Liver (tissue), 9 donors: ENCODE measurements around the gene USHBP1. TPM values are rescaled to one million over a fixed set of nuclear protein-coding genes. Genes with fewer than 3 reads are reported as not detected.

Experiments used
- DNase-seq: peaks from one replicate; pipeline ENCODE4 v3.0.0-alpha.2; 2017; ENCODE audit warnings: low spot score
- H3K27ac ChIP-seq, 2 donors: one replicate each; pipeline ENCODE4 v1.7.0; 2013; ENCODE audit warnings: inconsistent platforms in 2 of 2, low read length in 2 of 2, control low read depth in 1 of 2, low read depth in 1 of 2, mild to moderate bottlenecking in 1 of 2
- H3K27me3 ChIP-seq, 4 donors: one replicate each; pipeline versions ENCODE4 v1.6.1 to v1.7.0; 2013; ENCODE audit warnings: low read length in 3 of 4, inconsistent platforms in 1 of 4, mild to moderate bottlenecking in 1 of 4, moderate library complexity in 1 of 4; ENCODE audit not compliant: control insufficient read depth in 4 of 4, insufficient read depth in 4 of 4
- H3K36me3 ChIP-seq, 4 donors: one replicate each; pipeline versions ENCODE4 v1.6.1 to v1.7.0; 2013; ENCODE audit warnings: low read length in 3 of 4, mild to moderate bottlenecking in 3 of 4, low read depth in 1 of 4, moderate library complexity in 1 of 4; ENCODE audit not compliant: control insufficient read depth in 4 of 4, insufficient read depth in 3 of 4
- H3K4me1 ChIP-seq, 4 donors: one replicate each; pipeline versions ENCODE4 v1.6.1 to v1.7.0; 2013; ENCODE audit warnings: low read length in 3 of 4, mild to moderate bottlenecking in 3 of 4, moderate library complexity in 1 of 4; ENCODE audit not compliant: control insufficient read depth in 4 of 4, insufficient read depth in 4 of 4
- H3K4me3 ChIP-seq, 3 donors: one replicate each; pipeline versions ENCODE4 v1.6.1 to v1.7.0; 2013; ENCODE audit warnings: low read length in 3 of 3, control low read depth in 1 of 3, low read depth in 1 of 3, mild to moderate bottlenecking in 1 of 3
- H3K9ac ChIP-seq, 2 donors: one replicate each; pipeline ENCODE4 v1.7.0; 2013; ENCODE audit warnings: low read length in 2 of 2, mild to moderate bottlenecking in 2 of 2, moderate library complexity in 2 of 2, control low read depth in 1 of 2, low read depth in 1 of 2
- H3K9me3 ChIP-seq, 4 donors: one replicate each; pipeline versions ENCODE4 v1.6.1 to v1.7.0; 2013; ENCODE audit warnings: low read length in 3 of 4; ENCODE audit not compliant: control insufficient read depth in 4 of 4
- EGR1 ChIP-seq, 2 donors: IDR thresholded peaks; 2 replicates each; pipeline ENCODE4 v1.6.1; 2016 to 2018; ENCODE audit warnings: antibody characterized with exemption in 2 of 2, low read depth in 2 of 2
- FOXA1 ChIP-seq: IDR thresholded peaks from 2 replicates; pipeline ENCODE4 v1.6.1; 2016; ENCODE audit warnings: antibody characterized with exemption
- FOXA2 ChIP-seq: IDR thresholded peaks from 2 replicates; pipeline ENCODE4 v1.6.1; 2016; ENCODE audit warnings: antibody characterized with exemption
- GABPA ChIP-seq, 2 donors: IDR thresholded peaks in 1 of 2; conservative IDR thresholded peaks in 1 of 2; 2 replicates each; pipeline ENCODE4 v1.6.1; 2016; ENCODE audit warnings: antibody characterized with exemption in 2 of 2, mild to moderate bottlenecking in 1 of 2, moderate library complexity in 1 of 2
- HNF4A ChIP-seq, 2 donors: conservative IDR thresholded peaks; 2 replicates each; pipeline ENCODE4 v1.6.1; 2016; ENCODE audit warnings: antibody characterized with exemption in 2 of 2, mild to moderate bottlenecking in 2 of 2
- HNF4G ChIP-seq: IDR thresholded peaks from 2 replicates; pipeline ENCODE4 v1.6.1; 2016; ENCODE audit warnings: antibody characterized with exemption
- JUND ChIP-seq, 2 donors: IDR thresholded peaks; 2 replicates each; pipeline ENCODE4 v1.6.1; 2016; ENCODE audit warnings: antibody characterized with exemption in 2 of 2
- MAX ChIP-seq: IDR thresholded peaks from 2 replicates; pipeline ENCODE4 v1.6.1; 2016; ENCODE audit warnings: antibody characterized with exemption
- NR2F2 ChIP-seq: IDR thresholded peaks from 2 replicates; pipeline ENCODE4 v1.6.1; 2016; ENCODE audit warnings: antibody characterized with exemption
- RAD21 ChIP-seq, 2 donors: IDR thresholded peaks; 2 replicates each; pipeline ENCODE4 v1.6.1; 2016; ENCODE audit warnings: antibody characterized with exemption in 2 of 2, mild to moderate bottlenecking in 2 of 2
- REST ChIP-seq: IDR thresholded peaks from 2 replicates; pipeline ENCODE4 v1.6.1; 2016; ENCODE audit warnings: antibody characterized with exemption, mild to moderate bottlenecking
- RXRA ChIP-seq, 2 donors: IDR thresholded peaks; 2 replicates each; pipeline ENCODE4 v1.6.1; 2017 to 2018; ENCODE audit warnings: antibody characterized with exemption in 2 of 2, mild to moderate bottlenecking in 1 of 2
- SP1 ChIP-seq: IDR thresholded peaks from 2 replicates; pipeline ENCODE4 v1.6.1; 2018; ENCODE audit warnings: antibody characterized with exemption, mild to moderate bottlenecking
- TAF1 ChIP-seq: conservative IDR thresholded peaks from 2 replicates; pipeline ENCODE4 v1.6.1; 2016; ENCODE audit warnings: antibody characterized with exemption, mild to moderate bottlenecking
- YY1 ChIP-seq: IDR thresholded peaks from 2 replicates; pipeline ENCODE4 v1.6.1; 2016; ENCODE audit warnings: antibody characterized with exemption, mild to moderate bottlenecking
- ZBTB33 ChIP-seq: IDR thresholded peaks from 2 replicates; pipeline ENCODE4 v1.6.1; 2016; ENCODE audit warnings: antibody characterized with exemption
- WGBS: extraction: QIAGEN DNeasy Blood & Tissue Kit; methylation state at CpG from one replicate; pipeline ENCODE4 v1.1.7; 2013; 5-methylcytosine and 5-hydroxymethylcytosine counted together
- polyA plus RNA-seq, 2 donors: library from polyadenylated mRNA; stranded (reverse) in 1 of 2; unstranded in 1 of 2; fragments of 200-250 nt in 1 of 2; fragments of >200 nt in 1 of 2; fragmentation: Nextera tagmentation in 1 of 2; extraction: Ambion mirVana in 1 of 2; gene quantifications; one replicate each; pipeline versions ENCODE4 v1.2.1 to v1.2.3, GENCODE V29; 2013 to 2015
- total RNA-seq, 2 donors: library from RNA; depleted of rRNA; stranded (reverse); fragments of >200 nt; gene quantifications; one replicate each; pipeline ENCODE4 v1.2.3, GENCODE V29; 2014
- TF ChIP-seq, protein P1 (sequence below): fragments of 150-350 bp; IDR thresholded peaks from 2 replicates; pipeline ENCODE4 v1.5.1; 2017; ENCODE audit warnings: improper control_type of control experiment, low read depth, low read length; ENCODE audit not compliant: missing input control
- TF ChIP-seq, protein P2 (sequence below): IDR thresholded peaks from 2 replicates; pipeline ENCODE4 v1.6.1; 2016; ENCODE audit warnings: antibody characterized with exemption
- donor health status: healthy.
- donor health status: healthy.
- donor health status: healthy.
- donor health status: healthy.
- donor health status: healthy.

The USHBP1 gene
- total and polyA plus RNA-seq, 4 donors: 1.2 to 2.6 (median 1.9) TPM

GRCh38 chr19:17266975-17267788, 2.6 kb upstream of the USHBP1 start, which contains the start of gene BABAM1:
Gene BABAM1 (plus strand): TSS chr19:17267443. CDS start chr19:17268807, 1,364 bp downstream.
- H3K9me3 ChIP-seq: no peaks in the 10 kb centered on the region
- no peaks in the 10 kb centered on the region for H3K27me3 ChIP-seq
- DNase-seq: peak; percentile 93

More at GRCh38 chr19:17266975-17267788, 2.6 kb upstream of the USHBP1 start, which contains the start of gene BABAM1:
- no peak for TF ChIP-seq HNF4G
- TF ChIP-seq YY1: peak; percentile 99
- no peak for TF ChIP-seq TAF1
- no peak for TF ChIP-seq ZBTB33
- TF ChIP-seq, protein P1, sequence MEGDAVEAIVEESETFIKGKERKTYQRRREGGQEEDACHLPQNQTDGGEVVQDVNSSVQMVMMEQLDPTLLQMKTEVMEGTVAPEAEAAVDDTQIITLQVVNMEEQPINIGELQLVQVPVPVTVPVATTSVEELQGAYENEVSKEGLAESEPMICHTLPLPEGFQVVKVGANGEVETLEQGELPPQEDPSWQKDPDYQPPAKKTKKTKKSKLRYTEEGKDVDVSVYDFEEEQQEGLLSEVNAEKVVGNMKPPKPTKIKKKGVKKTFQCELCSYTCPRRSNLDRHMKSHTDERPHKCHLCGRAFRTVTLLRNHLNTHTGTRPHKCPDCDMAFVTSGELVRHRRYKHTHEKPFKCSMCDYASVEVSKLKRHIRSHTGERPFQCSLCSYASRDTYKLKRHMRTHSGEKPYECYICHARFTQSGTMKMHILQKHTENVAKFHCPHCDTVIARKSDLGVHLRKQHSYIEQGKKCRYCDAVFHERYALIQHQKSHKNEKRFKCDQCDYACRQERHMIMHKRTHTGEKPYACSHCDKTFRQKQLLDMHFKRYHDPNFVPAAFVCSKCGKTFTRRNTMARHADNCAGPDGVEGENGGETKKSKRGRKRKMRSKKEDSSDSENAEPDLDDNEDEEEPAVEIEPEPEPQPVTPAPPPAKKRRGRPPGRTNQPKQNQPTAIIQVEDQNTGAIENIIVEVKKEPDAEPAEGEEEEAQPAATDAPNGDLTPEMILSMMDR: no peak
- no peak for TF ChIP-seq EGR1 (IDR thresholded peaks at IDR 0.05; ENCODE audit: low read depth in 2 of 2)
- TF ChIP-seq, protein P2, sequence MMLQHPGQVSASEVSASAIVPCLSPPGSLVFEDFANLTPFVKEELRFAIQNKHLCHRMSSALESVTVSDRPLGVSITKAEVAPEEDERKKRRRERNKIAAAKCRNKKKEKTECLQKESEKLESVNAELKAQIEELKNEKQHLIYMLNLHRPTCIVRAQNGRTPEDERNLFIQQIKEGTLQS: peak; percentile 27
- no peak for TF ChIP-seq FOXA2
- peak; percentile 28 to 37 for TF ChIP-seq RXRA (IDR thresholded peaks at IDR 0.05)
- TF ChIP-seq FOXA1: no peak
- TF ChIP-seq MAX: peak; percentile 51
- TF ChIP-seq GABPA (IDR thresholded peaks at IDR 0.05 in 1 of 2, conservative IDR thresholded peaks at IDR 0.05 in 1 of 2): peak; percentile 83 to 96
- peak; percentile 50 for TF ChIP-seq REST
- TF ChIP-seq RAD21 (IDR thresholded peaks at IDR 0.05): peak in 1 of 2 donors; percentile 5
- TF ChIP-seq NR2F2: peak; percentile 39
- peak; percentile 14 to 17 for TF ChIP-seq HNF4A (conservative IDR thresholded peaks at IDR 0.05)
- TF ChIP-seq JUND (IDR thresholded peaks at IDR 0.05): no peak
- TF ChIP-seq SP1: peak; percentile 100
- Histone ChIP-seq H3K4me3 (peak within 1 kb of the TSS; percentile 81 to 100 (median 94)), H3K27ac (peak within 1 kb of the TSS in 1 of 2 donors; percentile 76), H3K9ac (peak within 1 kb of the TSS; percentile 66 to 95), H3K36me3 (peaks cover 0 to 12% (median 6%) of the 10 kb centered on the region in 4 donors), H3K4me1 (peaks cover 3 to 11% (median 10%) of the 10 kb centered on the region in 4 donors)
- under 1% methylated on average over 27 of the region's 27 CpGs for WGBS
